Measurements from ENCODE around the gene PCDHA8. TPM values are rescaled to one million over a fixed set of nuclear protein-coding genes. Genes with fewer than 3 reads are reported as not detected.
"Not testable (repeated sequence)": the region's sequence is repeated elsewhere in the genome, so short reads cannot be mapped to it uniquely, and the experiment has no call there.

PCDHA8 gene
- total and polyA plus RNA-seq, 9 donors: 0.02 to 0.72 (median 0.37) TPM; not detected in 1

DNA sequence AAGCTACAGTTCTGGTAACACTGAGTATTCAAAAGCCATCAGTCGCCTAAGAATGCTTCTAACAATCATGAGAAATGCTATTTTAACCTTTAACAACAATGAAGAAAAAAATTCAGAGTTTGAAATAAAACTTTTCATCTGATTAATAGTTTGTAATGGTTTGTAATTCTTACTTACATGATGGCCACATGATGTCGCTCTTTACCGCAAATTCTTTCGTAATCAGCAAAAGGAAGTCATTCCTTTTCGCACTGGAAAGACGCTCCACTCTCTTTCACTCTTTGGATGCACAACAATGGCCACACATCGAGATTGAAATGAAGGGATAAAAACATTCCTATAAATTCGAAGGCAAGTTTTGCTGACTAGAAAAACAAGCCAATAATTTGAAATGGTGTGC lies 7.0 kb upstream of the PCDHA8 start, which contains the start of gene PCDHA7:
PCDHA7 (plus strand) TSS at position 277 of the 400 bp plus-strand sequence; CDS start at position 392, 115 bp downstream.
- intact Hi-C loops (cut with DNase I): no loop called here
- DNase-seq: no peak
- H3K9me3 ChIP-seq: peaks cover 0 to 21% of the 10 kb centered on the region in 2 donors
- no peaks in the 10 kb centered on the region for H3K27me3 ChIP-seq
- H3K27ac ChIP-seq: no peak within 1 kb of the TSS
- no peak for TF ChIP-seq EP300 (IDR thresholded peaks at IDR 0.05)
- no peak for TF ChIP-seq POLR2A (IDR thresholded peaks at IDR 0.05)
- TF ChIP-seq, protein P1, sequence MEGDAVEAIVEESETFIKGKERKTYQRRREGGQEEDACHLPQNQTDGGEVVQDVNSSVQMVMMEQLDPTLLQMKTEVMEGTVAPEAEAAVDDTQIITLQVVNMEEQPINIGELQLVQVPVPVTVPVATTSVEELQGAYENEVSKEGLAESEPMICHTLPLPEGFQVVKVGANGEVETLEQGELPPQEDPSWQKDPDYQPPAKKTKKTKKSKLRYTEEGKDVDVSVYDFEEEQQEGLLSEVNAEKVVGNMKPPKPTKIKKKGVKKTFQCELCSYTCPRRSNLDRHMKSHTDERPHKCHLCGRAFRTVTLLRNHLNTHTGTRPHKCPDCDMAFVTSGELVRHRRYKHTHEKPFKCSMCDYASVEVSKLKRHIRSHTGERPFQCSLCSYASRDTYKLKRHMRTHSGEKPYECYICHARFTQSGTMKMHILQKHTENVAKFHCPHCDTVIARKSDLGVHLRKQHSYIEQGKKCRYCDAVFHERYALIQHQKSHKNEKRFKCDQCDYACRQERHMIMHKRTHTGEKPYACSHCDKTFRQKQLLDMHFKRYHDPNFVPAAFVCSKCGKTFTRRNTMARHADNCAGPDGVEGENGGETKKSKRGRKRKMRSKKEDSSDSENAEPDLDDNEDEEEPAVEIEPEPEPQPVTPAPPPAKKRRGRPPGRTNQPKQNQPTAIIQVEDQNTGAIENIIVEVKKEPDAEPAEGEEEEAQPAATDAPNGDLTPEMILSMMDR (IDR thresholded peaks at IDR 0.05): no peak
- H3K4me3 ChIP-seq: no peak within 1 kb of the TSS
- no peaks in the 10 kb centered on the region for H3K36me3 ChIP-seq
- WGBS, 3 donors: 9 to 18% (median 14%) methylated on average over 8 of the region's 8 CpGs
- H3K4me1 ChIP-seq (ENCODE audit: insufficient read depth): no peaks in the 10 kb centered on the region

DNA sequence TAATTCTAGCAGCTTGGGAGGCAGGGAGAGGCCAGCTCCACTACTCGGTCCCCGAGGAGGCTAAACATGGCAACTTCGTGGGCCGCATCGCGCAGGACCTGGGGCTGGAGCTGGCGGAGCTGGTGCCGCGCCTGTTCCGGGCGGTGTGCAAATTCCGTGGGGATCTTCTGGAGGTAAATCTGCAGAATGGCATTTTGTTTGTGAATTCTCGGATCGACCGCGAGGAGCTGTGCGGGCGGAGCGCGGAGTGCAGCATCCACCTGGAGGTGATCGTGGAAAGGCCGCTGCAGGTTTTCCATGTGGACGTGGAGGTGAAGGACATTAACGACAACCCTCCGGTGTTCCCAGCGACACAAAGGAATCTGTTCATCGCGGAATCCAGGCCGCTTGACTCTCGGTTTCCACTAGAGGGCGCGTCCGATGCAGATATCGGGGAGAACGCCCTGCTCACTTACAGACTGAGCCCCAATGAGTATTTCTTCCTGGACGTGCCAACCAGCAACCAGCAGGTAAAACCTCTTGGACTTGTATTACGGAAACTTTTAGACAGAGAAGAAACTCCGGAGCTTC lies 6.5 kb upstream of the PCDHA8 start:
- H3K36me3 ChIP-seq; H3K27ac ChIP-seq; DNase-seq; intact Hi-C loops (cut with DNase I); H3K27me3 ChIP-seq; H3K4me1 ChIP-seq (ENCODE audit: insufficient read depth); H3K4me3 ChIP-seq: not testable (repeated sequence)
- H3K9me3 ChIP-seq: peaks cover 0 to 21% of the 10 kb centered on the region in 2 donors
- 15 to 29% (median 21%) methylated on average over 26 of the region's 38 CpGs for WGBS, 3 donors

DNA sequence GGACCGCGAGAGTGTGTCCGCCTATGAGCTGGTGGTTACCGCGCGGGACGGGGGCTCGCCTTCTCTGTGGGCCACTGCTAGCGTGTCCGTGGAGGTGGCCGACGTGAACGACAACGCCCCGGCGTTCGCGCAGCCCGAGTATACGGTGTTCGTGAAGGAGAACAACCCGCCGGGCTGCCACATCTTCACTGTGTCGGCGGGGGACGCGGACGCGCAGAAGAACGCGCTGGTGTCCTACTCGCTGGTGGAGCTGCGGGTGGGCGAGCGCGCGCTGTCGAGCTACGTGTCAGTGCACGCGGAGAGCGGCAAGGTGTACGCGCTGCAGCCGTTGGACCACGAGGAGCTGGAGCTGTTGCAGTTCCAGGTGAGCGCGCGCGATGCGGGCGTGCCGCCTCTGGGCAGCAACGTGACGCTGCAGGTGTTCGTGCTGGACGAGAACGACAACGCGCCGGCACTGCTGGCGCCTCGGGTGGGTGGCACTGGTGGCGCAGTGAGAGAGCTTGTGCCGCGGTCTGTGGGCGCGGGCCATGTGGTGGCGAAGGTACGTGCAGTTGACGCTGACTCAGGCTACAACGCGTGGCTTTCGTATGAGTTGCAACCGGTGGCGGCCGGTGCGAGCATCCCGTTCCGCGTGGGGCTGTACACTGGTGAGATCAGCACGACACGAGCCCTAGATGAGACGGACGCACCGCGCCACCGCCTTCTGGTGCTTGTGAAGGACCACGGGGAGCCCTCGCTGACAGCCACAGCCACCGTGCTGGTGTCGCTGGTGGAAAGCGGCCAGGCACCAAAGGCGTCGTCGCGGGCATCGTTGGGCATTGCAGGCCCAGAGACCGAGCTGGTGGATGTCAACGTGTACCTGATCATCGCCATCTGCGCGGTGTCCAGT lies 5.1 kb upstream of the PCDHA8 start:
- Histone ChIP-seq H3K27me3 (no peaks in the 10 kb centered on the region), H3K9me3 (peaks cover 0 to 14% of the 10 kb centered on the region in 2 donors)

DNA sequence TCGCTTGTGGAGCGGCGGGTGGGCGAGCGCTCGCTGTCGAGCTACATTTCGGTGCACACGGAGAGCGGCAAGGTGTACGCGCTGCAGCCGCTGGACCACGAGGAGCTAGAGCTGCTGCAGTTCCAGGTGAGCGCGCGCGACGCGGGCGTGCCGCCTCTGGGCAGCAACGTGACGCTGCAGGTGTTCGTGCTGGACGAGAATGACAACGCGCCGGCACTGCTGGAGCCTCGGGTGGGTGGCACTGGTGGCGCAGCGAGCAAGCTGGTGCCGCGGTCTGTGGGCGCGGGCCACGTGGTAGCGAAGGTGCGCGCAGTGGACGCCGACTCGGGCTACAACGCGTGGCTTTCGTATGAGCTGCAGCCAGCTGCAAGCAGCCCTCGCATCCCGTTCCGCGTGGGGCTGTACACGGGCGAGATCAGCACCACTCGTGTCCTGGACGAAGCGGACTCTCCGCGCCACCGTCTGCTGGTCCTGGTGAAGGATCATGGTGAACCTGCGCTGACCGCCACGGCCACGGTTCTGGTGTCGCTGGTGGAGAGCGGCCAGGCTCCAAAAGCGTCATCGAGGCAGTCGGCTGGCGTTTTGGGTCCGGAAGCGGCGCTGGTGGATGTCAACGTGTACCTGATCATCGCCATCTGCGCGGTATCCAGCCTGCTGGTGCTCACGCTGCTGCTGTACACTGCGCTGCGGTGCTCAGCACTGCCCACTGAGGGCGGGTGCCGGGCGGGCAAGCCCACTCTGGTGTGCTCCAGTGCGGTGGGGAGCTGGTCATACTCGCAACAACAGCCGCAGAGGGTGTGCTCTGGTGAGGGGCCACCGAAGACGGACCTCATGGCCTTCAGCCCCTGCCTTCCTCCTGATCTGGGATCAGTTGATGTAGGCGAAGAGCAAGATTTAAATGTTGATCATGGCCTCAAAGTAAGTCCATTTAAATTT lies 2.1 kb downstream of the PCDHA8 start:
- H3K36me3 ChIP-seq: no peaks in the 10 kb centered on the region
- no peak for DNase-seq
- no peak overlapping the region for H3K27ac ChIP-seq
- H3K27me3 ChIP-seq: no peaks in the 10 kb centered on the region
- WGBS, 3 donors: 51 to 57% methylated on average over 60 to 87 of the region's 87 CpGs; no CpG with 5 or more reads in 1 of the 3 donors
- TF ChIP-seq POLR2A (IDR thresholded peaks at IDR 0.05): no peak
- TF ChIP-seq EP300 (IDR thresholded peaks at IDR 0.05): no peak
- TF ChIP-seq, protein P1 (IDR thresholded peaks at IDR 0.05): no peak
- H3K9me3 ChIP-seq: no peaks in the 10 kb centered on the region
- intact Hi-C loops (cut with DNase I): no loop called here
- no peak overlapping the region for H3K4me3 ChIP-seq
- no peaks in the 10 kb centered on the region for H3K4me1 ChIP-seq (ENCODE audit: insufficient read depth)

More for the DNA sequence above, 5.1 kb upstream of the PCDHA8 start:
- H3K4me3 ChIP-seq: no peak overlapping the region
- H3K27ac ChIP-seq: no peak overlapping the region
- intact Hi-C loops (cut with DNase I): no loop called here
- TF ChIP-seq POLR2A (IDR thresholded peaks at IDR 0.05) (no peak), EP300 (IDR thresholded peaks at IDR 0.05) (no peak)
- TF ChIP-seq, protein P1 (IDR thresholded peaks at IDR 0.05): no peak
- WGBS, 3 donors: 34 to 55% (median 49%) methylated on average over 89 to 103 of the region's 103 CpGs
- no peaks in the 10 kb centered on the region for H3K4me1 ChIP-seq (ENCODE audit: insufficient read depth)
- no peak for DNase-seq
- H3K36me3 ChIP-seq: no peaks in the 10 kb centered on the region

DNA sequence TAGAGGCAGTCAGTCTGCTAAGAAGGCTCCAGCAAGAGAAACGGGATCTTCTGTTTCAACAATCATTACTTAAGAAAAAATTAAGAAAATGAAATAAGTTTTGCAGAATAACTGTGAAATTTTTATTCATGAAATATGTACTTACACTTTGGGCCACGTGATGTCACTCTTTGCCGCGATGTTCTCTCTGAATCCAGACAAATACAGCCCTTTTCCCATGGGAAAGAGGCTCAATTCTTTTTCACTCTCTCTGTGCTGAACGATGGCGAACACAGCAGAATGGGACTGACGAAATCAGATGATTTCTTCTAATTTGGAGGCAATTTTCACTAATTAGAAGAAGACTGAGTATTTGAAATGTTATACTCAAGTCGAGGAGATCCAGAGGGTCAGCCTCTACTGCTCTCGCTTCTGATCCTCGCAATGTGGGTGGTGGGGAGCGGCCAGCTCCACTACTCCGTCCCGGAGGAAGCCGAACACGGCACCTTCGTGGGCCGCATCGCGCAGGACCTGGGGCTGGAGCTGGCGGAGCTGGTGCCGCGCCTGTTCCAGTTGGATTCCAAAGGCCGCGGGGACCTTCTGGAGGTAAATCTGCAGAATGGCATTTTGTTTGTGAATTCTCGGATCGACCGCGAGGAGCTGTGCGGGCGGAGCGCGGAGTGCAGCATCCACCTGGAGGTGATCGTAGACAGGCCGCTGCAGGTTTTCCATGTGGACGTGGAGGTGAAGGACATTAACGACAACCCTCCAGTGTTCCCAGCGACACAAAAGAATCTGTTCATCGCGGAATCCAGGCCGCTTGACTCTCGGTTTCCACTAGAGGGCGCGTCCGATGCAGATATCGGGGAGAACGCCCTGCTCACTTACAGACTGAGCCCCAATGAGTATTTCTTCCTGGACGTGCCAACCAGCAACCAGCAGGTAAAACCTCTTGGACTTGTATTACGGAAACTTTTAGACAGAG lies 7.4 kb downstream of the PCDHA8 start, which contains the start of gene PCDHA9:
PCDHA9 (plus strand) TSS at position 244 of the 964 bp plus-strand sequence; CDS start at position 358, 114 bp downstream.
- intact Hi-C loops (cut with DNase I); H3K27ac ChIP-seq; DNase-seq; H3K4me3 ChIP-seq; H3K9me3 ChIP-seq; H3K4me1 ChIP-seq (ENCODE audit: insufficient read depth); H3K36me3 ChIP-seq; H3K27me3 ChIP-seq: not testable (repeated sequence)
- WGBS, 3 donors: 12 to 25% (median 19%) methylated on average over 9 to 43 of the region's 48 CpGs

DNA sequence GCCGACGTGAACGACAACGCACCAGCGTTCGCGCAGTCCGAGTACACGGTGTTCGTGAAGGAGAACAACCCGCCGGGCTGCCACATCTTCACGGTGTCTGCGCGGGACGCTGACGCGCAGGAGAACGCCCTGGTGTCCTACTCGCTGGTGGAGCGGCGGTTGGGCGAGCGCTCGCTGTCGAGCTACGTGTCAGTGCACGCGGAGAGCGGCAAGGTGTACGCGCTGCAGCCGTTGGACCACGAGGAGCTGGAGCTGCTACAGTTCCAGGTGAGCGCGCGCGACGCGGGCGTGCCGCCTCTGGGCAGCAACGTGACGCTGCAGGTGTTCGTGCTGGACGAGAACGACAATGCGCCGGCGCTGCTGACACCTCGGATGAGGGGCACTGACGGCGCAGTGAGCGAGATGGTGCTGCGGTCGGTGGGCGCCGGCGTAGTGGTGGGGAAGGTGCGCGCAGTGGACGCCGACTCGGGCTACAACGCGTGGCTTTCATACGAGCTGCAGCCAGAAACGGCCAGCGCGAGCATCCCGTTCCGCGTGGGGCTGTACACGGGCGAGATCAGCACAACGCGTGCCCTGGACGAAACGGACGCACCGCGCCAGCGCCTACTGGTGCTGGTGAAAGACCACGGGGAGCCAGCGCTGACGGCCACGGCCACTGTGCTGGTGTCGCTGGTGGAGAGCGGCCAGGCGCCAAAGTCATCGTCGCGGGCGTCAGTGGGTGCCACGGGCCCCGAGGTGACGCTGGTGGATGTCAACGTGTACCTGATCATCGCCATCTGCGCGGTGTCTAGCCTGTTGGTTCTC lies 9.0 kb downstream of the PCDHA8 start:
- H3K4me1 ChIP-seq (ENCODE audit: insufficient read depth); H3K27me3 ChIP-seq; DNase-seq; H3K36me3 ChIP-seq; H3K9me3 ChIP-seq; intact Hi-C loops (cut with DNase I); H3K27ac ChIP-seq; H3K4me3 ChIP-seq: not testable (repeated sequence)
- WGBS, 3 donors: 46 to 52% methylated on average over 96 to 98 of the region's 101 CpGs; no CpG with 5 or more reads in 1 of the 3 donors

Measured in ovary (tissue), 9 donors.